Measurements from ENCODE around the gene NELL2.
"Not testable (repeated sequence)": the region's sequence is repeated elsewhere in the genome, so short reads cannot be mapped to it uniquely, and the experiment has no call there.

Gene NELL2

GRCh38 chr12:44686821-44687432 lies 189.2 kb downstream of the NELL2 start:
- not testable (repeated sequence) for DNase-seq

GRCh38 chr12:44677724-44678123 lies 198.4 kb downstream of the NELL2 start:
- DNase-seq: no peak

- DNase-seq: no peak
Measured at GRCh38 chr12:44674875-44675274, 201.2 kb downstream of the NELL2 start.

- DNase-seq: no peak
Measured at GRCh38 chr12:44673811-44674210, 202.3 kb downstream of the NELL2 start.

- no peak for DNase-seq
Measured at GRCh38 chr12:44672042-44672441, 204.1 kb downstream of the NELL2 start.

- DNase-seq: no peak
Measured at GRCh38 chr12:44668443-44668842, 207.7 kb downstream of the NELL2 start.

- no peak for DNase-seq
Measured at GRCh38 chr12:44667461-44667860, 208.7 kb downstream of the NELL2 start.

GRCh38 chr12:44663291-44663690 lies 212.8 kb downstream of the NELL2 start:
- DNase-seq: no peak

GRCh38 chr12:44655846-44656245 lies 220.3 kb downstream of the NELL2 start:
- DNase-seq: no peak

- no peak for DNase-seq
Measured at GRCh38 chr12:44654646-44655639, 221.2 kb downstream of the NELL2 start.

- no peak for DNase-seq
Measured at GRCh38 chr12:44653861-44654527, 222.1 kb downstream of the NELL2 start.

GRCh38 chr12:44649693-44650092 lies 226.4 kb downstream of the NELL2 start:
- no peak for DNase-seq

GRCh38 chr12:44647917-44648690 lies 228.0 kb downstream of the NELL2 start:
- DNase-seq: no peak

- no peak for DNase-seq
Measured at GRCh38 chr12:44640427-44641190, 235.5 kb downstream of the NELL2 start.

- DNase-seq: no peak
Measured at GRCh38 chr12:44637875-44638274, 238.2 kb downstream of the NELL2 start.

GRCh38 chr12:44628180-44628579 lies 247.9 kb downstream of the NELL2 start:
- no peak for DNase-seq

GRCh38 chr12:44627387-44628166 lies 248.5 kb downstream of the NELL2 start:
- no peak for DNase-seq

GRCh38 chr12:44626883-44627282 lies 249.2 kb downstream of the NELL2 start:
- no peak for DNase-seq

- no peak for DNase-seq
Measured at GRCh38 chr12:44618946-44619345, 257.2 kb downstream of the NELL2 start.

GRCh38 chr12:44616402-44616801 lies 259.7 kb downstream of the NELL2 start:
- no peak for DNase-seq

GRCh38 chr12:44611538-44611937 lies 264.6 kb downstream of the NELL2 start:
- DNase-seq: no peak

All from suppressor macrophage treated with lipopolysaccharide for 1 hour (primary cell).